HG03175 (cell line): ENCODE results near the gene FGF2.

Experiments used
- ATAC-seq: cut with Tn5 transposase; IDR thresholded peaks from one replicate; pipeline ENCODE4 v1.9.1; 2021; ENCODE audit warnings: mild to moderate bottlenecking, moderate library complexity; ENCODE audit not compliant: unreplicated experiment

Gene FGF2

DNA sequence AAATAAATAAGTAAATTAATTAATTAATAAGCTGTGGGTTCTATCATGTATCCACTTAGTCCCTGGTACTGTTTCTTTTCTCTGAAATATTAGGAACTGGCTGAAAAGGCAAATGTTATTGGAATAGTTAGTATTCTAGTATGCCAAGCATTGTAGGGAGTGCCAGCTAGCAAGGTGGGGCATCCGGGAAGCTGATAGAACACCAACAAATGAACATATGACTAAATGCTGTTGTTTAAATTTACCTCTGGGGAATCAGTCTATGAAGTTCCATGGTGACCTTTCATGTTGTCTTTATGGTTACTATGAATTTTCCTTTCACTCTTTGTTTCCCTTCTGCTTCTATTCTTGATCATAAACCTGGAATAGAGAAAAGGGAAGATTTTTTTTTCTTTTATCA is 63.1 kb downstream of the FGF2 start:
- ATAC-seq, result no peak

DNA sequence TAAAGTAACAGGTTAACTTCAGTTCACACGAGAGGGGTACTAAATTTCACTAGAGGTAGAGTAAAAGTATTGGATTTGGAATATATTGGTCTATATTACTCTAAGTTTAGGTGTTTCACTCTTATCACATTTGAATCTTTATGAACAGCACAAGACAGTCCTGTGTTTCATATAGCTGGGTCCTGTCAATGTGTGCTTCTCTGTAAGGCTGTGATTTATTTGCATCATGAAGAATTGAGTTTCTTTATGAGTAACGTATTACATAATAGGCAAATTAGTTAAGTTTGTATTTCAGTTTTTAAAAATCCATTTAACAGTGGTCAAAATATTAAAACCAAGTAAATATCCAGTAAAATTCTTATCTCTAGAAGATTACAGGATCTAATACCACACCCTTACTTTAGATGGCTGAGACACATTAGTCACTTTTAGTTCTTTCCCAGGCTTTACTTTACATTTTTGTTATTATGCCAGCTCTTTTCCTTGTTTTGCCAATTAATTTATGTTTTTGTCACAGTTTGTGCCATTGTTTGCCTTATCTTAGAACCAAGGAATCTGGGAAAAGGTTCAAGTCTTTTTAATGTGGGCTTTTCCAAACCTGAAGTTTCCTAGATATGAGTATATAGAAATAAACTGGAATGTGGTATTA is 63.6 kb downstream of the FGF2 start:
- no peak for ATAC-seq

DNA sequence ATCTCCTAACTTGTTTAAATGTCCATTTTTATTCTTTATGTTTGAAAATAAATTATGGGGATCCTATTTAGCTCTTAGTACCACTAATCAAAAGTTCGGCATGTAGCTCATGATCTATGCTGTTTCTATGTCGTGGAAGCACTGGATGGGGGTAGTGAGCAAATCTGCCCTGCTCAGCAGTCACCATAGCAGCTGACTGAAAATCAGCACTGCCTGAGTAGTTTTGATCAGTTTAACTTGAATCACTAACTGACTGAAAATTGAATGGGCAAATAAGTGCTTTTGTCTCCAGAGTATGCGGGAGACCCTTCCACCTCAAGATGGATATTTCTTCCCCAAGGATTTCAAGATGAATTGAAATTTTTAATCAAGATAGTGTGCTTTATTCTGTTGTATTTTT is 68.2 kb downstream of the FGF2 start:
- ATAC-seq, result no peak

DNA sequence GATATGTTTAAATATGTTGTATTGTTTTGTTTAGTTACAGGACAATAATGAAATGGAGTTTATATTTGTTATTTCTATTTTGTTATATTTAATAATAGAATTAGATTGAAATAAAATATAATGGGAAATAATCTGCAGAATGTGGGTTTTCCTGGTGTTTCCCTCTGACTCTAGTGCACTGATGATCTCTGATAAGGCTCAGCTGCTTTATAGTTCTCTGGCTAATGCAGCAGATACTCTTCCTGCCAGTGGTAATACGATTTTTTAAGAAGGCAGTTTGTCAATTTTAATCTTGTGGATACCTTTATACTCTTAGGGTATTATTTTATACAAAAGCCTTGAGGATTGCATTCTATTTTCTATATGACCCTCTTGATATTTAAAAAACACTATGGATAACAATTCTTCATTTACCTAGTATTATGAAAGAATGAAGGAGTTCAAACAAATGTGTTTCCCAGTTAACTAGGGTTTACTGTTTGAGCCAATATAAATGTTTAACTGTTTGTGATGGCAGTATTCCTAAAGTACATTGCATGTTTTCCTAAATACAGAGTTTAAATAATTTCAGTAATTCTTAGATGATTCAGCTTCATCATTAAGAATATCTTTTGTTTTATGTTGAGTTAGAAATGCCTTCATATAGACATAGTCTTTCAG is 68.8 kb downstream of the FGF2 start:
- no peak for ATAC-seq

DNA sequence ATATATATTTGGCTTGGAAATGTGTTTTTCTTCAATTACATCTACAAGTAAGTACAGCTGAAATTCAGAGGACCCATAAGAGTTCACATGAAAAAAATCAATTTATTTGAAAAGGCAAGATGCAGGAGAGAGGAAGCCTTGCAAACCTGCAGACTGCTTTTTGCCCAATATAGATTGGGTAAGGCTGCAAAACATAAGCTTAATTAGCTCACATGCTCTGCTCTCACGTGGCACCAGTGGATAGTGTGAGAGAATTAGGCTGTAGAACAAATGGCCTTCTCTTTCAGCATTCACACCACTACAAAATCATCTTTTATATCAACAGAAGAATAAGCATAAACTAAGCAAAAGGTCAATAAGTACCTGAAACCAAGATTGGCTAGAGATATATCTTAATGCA is 69.6 kb downstream of the FGF2 start:
- no peak for ATAC-seq

DNA sequence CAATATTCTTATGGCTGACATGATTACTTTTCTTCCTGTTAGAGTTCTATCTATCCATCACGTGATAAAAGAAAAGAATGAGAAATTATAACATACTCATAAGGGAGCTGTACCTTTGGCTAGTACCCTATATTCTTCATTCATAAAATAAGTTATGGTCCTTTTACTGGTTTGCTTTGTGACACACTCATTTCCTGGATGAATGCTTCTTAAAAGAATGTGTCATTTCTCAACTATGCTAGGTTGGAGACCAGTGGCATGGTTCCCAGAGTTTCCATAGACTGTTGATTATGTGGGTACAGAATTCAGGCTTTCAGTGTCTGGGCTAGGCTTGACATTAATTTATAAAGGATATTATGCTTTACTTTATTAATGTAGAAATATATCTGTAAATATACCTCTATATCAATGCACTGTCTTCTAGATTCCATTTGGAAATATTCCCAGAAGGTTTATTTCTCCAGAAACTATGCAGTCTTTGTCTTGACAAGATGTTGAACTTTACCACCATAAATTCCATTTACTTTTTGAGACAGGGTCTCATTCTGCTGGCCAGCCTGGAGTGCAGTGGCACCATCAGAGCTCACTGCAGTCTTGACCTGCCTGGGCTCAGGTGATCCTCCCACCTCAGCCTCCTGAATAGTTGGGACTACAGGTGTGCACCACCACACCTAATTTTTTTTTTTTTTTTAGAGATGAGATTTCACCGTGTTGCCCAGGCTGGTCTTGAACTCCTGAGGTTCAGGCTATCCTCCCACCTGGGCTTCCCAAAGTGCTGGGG is 71.9 kb downstream of the FGF2 start:
- no peak for ATAC-seq

DNA sequence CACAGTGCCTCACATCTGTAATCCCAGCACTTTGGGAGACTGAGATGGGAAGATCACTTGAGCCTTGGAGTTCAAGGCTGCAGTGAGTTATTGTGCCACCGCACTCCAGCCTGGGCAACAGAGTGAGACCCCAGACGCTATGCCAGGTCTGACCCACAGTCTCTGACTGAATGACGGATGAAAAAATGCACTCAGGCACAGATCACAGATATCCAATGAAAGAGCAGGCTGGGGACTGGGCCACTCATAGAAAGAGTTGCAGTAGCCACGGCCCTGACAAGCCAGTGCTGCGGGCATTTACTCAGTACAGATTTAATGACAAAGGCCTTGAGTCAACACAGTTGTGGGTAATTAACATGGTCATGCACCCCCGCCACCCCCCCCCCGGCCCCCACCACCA is 73.1 kb downstream of the FGF2 start:
- ATAC-seq, result no peak

DNA sequence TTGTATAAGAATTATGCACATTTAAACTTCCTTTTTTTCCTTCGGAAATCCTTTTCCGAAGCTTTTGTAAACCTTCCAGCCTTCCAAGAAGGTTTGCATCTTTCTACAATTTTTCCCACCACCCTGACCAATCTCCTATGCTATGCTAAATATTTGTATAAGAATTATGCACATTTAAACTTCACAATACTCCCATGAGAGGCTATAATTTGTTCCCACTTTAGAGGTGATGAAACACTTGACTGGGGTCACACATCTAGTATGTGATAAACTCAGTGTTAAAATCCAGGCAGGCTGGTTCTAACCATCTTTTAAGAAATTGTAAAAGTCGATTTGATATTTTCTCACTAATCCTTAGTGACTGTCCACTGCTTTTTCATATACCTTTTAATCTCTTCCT is 73.7 kb downstream of the FGF2 start:
- ATAC-seq, result no peak

DNA sequence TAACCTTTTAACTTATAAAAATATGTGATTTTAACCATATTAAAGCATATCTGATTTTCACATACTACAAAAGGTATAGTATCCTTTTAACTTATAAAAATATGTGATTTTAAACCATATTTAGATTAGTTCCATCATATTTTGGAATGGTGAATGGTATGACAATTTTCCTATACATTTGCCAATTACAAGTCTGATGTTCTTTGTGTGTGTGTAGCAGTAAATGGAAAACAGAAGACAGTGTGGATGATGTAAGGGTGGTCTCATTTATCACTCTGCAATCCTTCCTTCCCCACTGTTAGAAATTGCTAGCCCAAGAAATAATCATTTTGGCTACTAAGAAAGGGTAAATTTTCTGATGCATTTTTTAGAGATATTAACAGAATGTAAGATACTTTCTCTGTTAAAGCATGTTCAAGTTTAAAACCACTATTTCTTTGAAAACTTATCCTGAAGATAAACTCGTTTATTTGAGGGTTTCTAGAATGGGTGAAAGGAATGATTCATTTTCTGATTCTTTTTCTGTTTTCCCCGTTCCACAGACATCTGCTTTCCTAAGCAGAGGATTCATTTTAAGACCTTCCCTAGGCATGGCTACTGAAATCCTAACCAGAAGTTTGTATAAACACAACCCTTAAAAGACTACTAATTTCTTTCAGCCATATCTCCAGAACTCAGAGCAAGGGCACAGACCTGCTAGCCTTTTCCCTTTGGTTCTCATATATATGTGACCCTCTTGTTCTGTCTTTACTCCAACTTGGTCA is 74.8 kb downstream of the FGF2 start:
- ATAC-seq, result no peak

DNA sequence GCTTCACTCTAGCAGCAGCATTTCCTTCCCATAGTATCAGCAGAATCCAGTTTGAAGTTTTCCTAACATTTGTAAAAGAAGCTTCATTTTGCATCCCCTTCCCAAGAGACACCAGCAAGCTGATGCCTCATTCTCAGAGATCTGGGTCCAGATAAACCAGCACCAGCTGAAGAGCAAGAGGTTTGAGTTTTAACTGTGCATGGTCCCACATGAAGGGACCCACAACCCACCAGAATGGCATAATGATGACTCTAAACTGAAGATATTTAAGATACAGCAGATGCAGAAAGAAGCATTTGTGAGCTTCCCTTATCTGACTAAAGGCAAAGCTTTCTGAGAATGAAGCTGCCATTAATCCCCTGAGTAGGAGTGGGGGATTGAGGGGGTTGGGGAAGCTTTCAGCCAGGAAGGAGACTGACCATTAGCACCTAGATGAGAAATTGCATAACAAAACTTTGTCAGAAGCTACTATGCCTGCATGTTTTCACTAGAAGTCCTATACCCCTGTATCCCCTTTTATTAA is 77.2 kb downstream of the FGF2 start:
- ATAC-seq, result no peak

DNA sequence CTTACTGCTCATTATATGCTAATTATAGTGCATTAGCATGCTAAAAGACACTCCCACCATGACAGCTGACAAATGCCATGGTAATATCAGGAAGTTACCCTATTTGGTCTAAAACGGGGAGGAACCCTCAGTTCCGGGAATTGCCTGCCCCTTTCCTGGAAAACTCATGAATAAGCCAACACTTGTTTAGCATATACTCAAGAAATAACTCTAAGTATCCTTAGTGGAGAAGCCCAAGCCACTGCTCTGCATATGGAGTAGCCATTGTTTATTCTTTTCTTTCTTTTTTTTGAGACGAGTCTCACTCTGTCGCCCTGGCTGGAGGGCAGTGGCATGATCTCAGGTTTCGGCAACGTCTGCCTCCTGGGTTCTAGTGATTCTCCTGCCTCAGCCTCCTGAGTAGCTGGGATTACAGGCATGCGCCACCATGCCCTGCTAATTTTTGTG is 80.3 kb downstream of the FGF2 start:
- ATAC-seq, result no peak

DNA sequence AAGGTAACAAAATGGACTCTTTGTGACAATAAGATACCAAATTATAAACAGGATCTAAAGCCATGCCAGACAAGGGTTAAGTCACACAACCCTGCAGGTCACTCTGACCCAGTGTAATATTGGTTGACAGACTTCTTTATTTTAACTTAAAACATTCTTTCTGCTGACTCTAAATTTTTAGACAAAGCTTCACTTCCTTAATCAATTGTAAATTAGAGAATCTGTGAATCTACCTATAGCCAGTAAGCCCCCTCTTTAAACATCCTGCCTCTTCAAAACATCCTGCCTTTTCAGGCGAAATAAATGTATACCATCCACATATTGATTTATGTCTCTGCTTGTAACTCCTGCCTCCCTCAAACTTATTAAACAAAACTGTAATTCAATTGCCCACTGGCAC is 81.6 kb downstream of the FGF2 start:
- ATAC-seq, result no peak

DNA sequence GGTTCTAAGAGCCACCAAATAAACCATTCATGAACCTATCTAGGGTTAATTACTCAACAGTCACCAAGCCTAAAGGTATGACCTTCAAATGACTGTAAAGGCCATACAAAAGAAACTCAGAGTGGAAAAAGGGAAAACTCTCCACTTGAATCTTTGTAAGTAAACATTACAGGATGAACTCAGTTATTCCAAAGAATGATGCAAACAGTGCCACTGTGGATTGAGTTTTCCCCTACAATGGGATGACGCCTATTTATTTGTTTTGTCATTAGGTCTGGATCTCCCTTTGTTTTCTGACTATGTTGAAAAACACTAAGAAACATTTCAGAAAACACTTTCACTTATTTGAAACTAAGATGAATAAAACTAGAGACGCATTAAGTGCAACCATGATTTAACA is 83.1 kb downstream of the FGF2 start:
- no peak for ATAC-seq

DNA sequence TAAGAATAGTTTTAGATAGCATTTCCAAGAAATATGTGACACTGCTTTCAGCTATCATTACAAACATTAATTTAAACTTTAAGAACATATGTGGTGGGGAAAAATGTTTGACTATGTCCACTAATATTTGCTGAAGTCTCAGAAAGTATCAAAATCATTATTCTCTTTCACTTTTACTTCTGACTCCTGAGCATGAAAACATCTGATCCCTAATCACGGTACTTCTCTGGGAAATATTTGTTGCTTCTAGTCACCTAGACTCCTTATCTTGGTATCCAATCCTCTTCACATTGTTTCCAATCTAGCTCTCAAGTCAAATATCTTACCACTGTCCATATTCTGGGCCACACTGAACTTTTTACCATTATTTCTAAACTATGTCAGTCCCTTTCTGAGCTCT is 85.0 kb downstream of the FGF2 start:
- no peak for ATAC-seq

DNA sequence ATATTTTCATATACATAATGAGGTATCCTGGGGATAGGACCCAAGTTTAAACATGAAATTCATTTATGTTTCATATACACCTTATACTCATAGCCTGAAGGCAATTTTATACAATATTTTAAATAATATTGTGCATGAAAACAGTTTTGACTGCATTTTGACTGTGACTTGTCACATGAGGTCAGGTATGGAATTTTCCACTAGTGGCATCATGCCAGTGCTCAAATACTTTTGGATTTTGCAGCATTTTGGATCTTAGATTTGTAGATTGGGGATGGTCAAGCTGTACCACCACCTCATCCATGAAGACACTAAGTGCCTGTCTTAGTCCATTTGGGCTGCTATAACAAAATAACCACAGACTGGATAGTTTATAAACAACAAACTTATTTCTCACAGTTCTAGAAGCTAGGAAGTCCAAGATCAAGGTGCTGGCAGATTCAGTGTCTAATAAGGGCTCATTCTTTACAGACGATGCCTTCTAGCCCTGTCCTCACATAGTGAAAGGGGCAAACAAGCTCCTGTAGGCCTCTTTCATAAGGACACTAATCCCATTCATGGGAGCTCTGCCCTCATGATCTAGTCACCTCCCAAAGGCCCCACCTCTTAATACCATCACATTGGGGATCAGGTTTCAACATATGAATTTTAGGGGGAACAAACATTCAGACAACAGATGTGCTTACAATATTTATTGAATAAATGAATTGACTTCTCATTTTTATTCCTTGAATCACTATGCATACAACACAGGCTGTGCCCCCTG is 86.4 kb downstream of the FGF2 start:
- no peak for ATAC-seq

DNA sequence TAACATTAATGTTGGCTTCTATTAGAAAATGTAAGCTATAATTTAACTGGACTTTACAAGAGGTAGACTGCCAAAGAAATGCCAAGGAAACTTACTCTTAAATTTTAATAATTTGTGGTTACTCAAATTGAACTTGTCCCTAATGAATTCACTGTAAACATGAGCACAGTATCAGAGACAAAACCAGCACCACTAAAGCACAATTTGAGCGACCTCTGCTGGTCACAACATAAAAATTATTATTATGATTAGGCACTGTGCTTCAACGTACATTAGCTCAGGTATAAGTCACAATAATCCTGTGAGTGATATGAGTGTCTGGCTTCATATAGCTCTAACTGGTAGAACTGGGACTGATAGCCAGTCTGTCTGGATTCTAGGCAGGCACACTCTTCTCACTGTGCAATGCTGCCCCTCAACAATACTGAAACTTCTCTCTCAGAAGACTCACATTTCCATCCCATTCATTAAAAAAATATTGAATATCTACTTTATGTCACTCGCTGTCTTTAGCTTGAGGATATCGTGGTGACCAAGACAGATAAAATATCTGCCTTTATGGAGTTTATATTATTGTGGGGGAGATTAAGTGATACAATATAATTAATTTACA is 87.8 kb downstream of the FGF2 start:
- peak; percentile 91 for ATAC-seq

DNA sequence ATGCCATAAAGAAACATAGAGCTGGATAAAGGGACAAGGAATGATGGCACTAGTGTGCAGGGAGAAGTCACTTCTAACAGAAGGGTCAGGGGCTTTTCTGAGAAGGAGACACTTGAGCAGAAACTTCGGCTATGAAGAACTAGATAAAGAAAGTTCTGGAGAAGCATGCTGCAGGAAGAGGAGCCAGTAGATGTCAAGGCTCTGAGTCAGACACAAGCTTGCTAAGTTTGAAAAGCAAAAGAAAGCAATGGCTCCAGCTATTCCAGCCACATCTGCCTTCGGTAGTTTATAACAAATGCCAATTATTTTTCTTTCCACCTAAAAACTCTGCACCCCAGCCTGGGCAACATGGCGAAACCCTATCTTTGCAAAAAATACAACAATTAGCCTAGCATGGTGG is 88.3 kb downstream of the FGF2 start:
- ATAC-seq, result no peak

DNA sequence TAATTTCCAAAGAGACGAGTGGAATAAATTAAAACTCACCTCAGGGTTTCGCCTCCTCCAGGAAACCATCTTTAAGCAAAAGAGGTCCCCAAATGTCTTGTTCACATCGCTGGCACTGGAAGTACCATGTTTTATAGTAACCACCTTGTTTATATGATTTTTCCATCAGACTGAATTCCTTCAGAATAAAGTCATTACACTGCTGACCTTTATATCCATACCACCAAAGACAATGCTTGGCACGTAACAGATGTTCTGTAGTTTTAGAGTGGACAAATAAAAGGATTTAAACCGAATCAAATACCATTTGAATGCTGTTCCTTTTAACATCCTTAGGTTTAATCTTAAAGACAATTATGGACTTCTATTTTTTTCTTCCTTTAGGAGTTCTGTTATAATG is 91.1 kb downstream of the FGF2 start:
- ATAC-seq, result no peak

DNA sequence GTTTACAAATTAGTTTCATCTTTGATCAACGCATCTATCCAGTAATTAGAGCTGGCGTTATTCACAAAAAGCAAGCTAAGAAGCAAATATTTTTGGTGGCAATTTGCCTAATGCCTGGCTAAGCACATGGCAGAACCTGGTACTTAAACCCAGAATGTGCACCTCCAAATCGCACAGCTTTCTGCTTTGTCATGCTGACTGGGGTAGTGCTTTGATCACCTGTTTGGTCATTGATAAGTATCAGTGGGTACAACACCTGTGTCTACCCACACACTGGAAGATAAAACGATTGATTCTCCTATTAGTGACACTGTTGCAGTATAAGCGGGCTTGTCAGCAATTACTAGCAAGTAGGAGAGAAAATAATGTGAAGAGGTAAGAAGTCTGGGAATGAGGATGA is 93.8 kb downstream of the FGF2 start:
- no peak for ATAC-seq

DNA sequence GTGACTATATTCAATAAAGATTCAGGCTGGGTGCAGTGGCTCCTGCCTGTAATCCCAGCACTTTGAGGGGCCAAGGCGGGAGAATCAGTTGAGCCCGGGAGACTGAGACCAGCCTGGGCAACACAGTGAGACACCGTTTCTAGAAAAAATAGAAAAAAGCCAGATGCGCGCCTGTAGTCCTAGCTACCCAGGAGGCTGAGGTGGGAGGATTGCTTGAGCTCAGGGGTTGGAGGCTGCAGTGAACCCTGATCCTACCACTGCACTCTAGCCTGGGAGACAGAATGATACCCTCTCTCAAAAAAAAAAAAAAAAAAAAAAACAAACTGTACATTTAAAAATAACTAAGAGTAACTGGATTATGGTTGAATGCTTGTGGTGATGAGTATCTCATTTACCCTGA is 94.7 kb downstream of the FGF2 start:
- no peak for ATAC-seq
